Endothelial cell of umbilical vein (primary cell): ENCODE data around the gene ARID3B.

Source experiments
- CTCF ChIP-seq, 2 donors: IDR thresholded peaks; 1 replicate in 1 of 2; 2 replicates in 1 of 2; pipeline ENCODE4 v1.5.1; 2011; ENCODE audit warnings: low read length in 2 of 2, mild to moderate bottlenecking in 2 of 2, moderate library complexity in 2 of 2, control low read depth in 1 of 2, inconsistent platforms in 1 of 2, low read depth in 1 of 2; ENCODE audit not compliant: insufficient read depth in 1 of 2; ENCODE audit errors: extremely low read depth in 1 of 2
- EZH2 ChIP-seq: IDR thresholded peaks from 2 replicates; pipeline ENCODE4 v1.6.1; 2012; ENCODE audit warnings: borderline replicate concordance, low read depth, mild to moderate bottlenecking, moderate library complexity, low read length, inconsistent platforms; ENCODE audit not compliant: severe bottlenecking
- FOS ChIP-seq: IDR thresholded peaks from 2 replicates; pipeline ENCODE4 v1.6.1; 2011; ENCODE audit warnings: mild to moderate bottlenecking, low read length, moderate library complexity, borderline replicate concordance; ENCODE audit not compliant: insufficient read depth
- GATA2 ChIP-seq: IDR thresholded peaks from 2 replicates; pipeline ENCODE4 v1.7.0; 2011; ENCODE audit warnings: low read depth, mild to moderate bottlenecking, moderate library complexity, mixed read lengths, low read length; ENCODE audit not compliant: insufficient read length, insufficient read depth
- JUN ChIP-seq: IDR thresholded peaks from 2 replicates; pipeline ENCODE4 v1.6.1; 2011; ENCODE audit warnings: borderline replicate concordance, low read depth; ENCODE audit not compliant: insufficient read length, insufficient read depth
- MYC ChIP-seq: IDR thresholded peaks from one replicate; pipeline ENCODE4 v1.6.1; 2011; ENCODE audit warnings: mild to moderate bottlenecking, low read depth, low read length
- POLR2A ChIP-seq: IDR thresholded peaks from 2 replicates; pipeline ENCODE4 v1.6.1; 2012; ENCODE audit warnings: low read depth, mild to moderate bottlenecking, control low read depth, low read length
- POLR2AphosphoS5 ChIP-seq: IDR thresholded peaks from 2 replicates; pipeline ENCODE4 v1.6.1; 2012; ENCODE audit warnings: low read depth, mild to moderate bottlenecking, control low read depth, low read length, moderate library complexity; ENCODE audit not compliant: insufficient read depth
- TF ChIP-seq, protein P1 (sequence below): IDR thresholded peaks from 2 replicates; pipeline ENCODE4 v1.6.1; 2011; ENCODE audit not compliant: insufficient read depth, insufficient read length

GRCh38 chr15:74618841-74619596, 78.0 kb downstream of the ARID3B start:
- TF ChIP-seq EZH2, result no peak
- TF ChIP-seq, protein P1, sequence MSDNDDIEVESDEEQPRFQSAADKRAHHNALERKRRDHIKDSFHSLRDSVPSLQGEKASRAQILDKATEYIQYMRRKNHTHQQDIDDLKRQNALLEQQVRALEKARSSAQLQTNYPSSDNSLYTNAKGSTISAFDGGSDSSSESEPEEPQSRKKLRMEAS, result no peak
- no peak for TF ChIP-seq POLR2A
- no peak for TF ChIP-seq CTCF (IDR thresholded peaks at IDR 0.05; ENCODE audit: extremely low read depth in 1 of 2, insufficient read depth in 1 of 2, low read depth in 1 of 2, low read length in 2 of 2)
- no peak for TF ChIP-seq POLR2AphosphoS5
- TF ChIP-seq MYC, result no peak
- TF ChIP-seq FOS, result no peak
- TF ChIP-seq JUN, result no peak
- TF ChIP-seq GATA2, result no peak
